ENCODE measurements around the gene TOR1B.

DNA sequence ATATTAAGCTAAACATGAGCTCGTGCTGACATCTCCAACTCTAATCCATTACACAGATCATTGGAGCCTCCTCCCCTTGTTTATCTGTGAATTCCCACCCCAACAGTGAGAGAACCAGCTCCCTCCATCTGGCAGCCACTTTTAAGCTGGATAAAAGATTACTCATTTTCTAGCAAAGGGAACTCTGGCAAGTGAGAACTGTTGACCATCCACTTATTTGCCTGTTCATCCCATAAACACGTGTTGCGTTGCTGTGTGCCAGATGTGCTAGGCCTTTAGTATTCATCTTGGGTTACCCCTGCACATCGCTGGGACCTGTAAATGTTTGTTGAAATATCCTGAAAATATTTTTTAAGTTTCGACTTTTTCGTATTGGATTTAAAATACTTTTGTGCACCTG, 23.4 kb downstream of the TOR1B start:
- TF ChIP-seq, protein P1, sequence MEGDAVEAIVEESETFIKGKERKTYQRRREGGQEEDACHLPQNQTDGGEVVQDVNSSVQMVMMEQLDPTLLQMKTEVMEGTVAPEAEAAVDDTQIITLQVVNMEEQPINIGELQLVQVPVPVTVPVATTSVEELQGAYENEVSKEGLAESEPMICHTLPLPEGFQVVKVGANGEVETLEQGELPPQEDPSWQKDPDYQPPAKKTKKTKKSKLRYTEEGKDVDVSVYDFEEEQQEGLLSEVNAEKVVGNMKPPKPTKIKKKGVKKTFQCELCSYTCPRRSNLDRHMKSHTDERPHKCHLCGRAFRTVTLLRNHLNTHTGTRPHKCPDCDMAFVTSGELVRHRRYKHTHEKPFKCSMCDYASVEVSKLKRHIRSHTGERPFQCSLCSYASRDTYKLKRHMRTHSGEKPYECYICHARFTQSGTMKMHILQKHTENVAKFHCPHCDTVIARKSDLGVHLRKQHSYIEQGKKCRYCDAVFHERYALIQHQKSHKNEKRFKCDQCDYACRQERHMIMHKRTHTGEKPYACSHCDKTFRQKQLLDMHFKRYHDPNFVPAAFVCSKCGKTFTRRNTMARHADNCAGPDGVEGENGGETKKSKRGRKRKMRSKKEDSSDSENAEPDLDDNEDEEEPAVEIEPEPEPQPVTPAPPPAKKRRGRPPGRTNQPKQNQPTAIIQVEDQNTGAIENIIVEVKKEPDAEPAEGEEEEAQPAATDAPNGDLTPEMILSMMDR (IDR thresholded peaks at IDR 0.05; ENCODE audit: low read depth, low read length) = no peak
- TF ChIP-seq POLR2A (IDR thresholded peaks at IDR 0.05; ENCODE audit: extremely low read depth, insufficient read length) (no peak), MYC (IDR thresholded peaks at IDR 0.05; ENCODE audit: low read depth, low read length) (no peak)
- TF ChIP-seq, protein P2, sequence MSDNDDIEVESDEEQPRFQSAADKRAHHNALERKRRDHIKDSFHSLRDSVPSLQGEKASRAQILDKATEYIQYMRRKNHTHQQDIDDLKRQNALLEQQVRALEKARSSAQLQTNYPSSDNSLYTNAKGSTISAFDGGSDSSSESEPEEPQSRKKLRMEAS (IDR thresholded peaks at IDR 0.05; ENCODE audit: low read depth, low read length) = no peak

Data from NB4 (cell line).